ENCODE results near the gene C6orf132.

The C6orf132 gene

DNA sequence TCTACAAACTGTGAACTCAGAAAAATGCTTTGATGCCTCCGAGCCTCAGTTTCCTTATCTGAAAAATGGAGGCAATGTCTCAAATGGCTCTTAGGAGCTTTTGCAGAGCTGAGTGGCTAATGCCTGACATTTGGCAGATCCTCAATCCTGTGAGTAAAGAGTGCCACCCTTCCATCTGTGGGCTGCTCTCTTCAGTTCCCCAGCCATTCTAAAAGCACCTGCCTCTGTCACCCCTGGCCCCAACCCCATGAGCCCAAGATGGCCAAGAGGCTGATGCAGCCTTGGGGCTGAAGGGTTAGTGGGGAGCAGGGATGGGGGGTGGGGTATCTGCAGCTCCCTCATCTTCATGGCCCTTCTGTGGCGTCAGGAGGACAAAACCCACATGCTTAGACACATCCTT lies 16.2 kb upstream of the C6orf132 start:
- Histone ChIP-seq H3K36me3 (replicated peaks; ENCODE audit: insufficient read depth, low read length) (no peaks in the 10 kb centered on the region), H3K79me2 (ENCODE audit: low read length) (no peaks in the 10 kb centered on the region), H2AFZ (ENCODE audit: low read length) (no peak overlapping the region), H3K9me2 (replicated peaks; ENCODE audit: insufficient read depth, low read length) (no peaks in the 10 kb centered on the region), H3K27me3 (replicated peaks; ENCODE audit: insufficient read depth, low read length) (peaks cover 8% of the 10 kb centered on the region; the same call in 1 of the 2 replicates), H3K9me3 (replicated peaks; ENCODE audit: insufficient read depth, low read length) (no peaks in the 10 kb centered on the region), H4K20me1 (ENCODE audit: insufficient read depth, low read length) (no peaks in the 10 kb centered on the region), H3K4me1 (ENCODE audit: low read length) (no peaks in the 10 kb centered on the region), H3K27ac (ENCODE audit: low read length) (no peak overlapping the region), H3K9ac (ENCODE audit: low read length) (no peak overlapping the region), H3K4me2 (ENCODE audit: low read depth, low read length) (no peak overlapping the region), H3F3A (ENCODE audit: insufficient read depth, low read length) (no peaks in the 10 kb centered on the region), H3K4me3 (ENCODE audit: low read length) (no peak overlapping the region)
- no peak for DNase-seq
- TF ChIP-seq, protein P1, sequence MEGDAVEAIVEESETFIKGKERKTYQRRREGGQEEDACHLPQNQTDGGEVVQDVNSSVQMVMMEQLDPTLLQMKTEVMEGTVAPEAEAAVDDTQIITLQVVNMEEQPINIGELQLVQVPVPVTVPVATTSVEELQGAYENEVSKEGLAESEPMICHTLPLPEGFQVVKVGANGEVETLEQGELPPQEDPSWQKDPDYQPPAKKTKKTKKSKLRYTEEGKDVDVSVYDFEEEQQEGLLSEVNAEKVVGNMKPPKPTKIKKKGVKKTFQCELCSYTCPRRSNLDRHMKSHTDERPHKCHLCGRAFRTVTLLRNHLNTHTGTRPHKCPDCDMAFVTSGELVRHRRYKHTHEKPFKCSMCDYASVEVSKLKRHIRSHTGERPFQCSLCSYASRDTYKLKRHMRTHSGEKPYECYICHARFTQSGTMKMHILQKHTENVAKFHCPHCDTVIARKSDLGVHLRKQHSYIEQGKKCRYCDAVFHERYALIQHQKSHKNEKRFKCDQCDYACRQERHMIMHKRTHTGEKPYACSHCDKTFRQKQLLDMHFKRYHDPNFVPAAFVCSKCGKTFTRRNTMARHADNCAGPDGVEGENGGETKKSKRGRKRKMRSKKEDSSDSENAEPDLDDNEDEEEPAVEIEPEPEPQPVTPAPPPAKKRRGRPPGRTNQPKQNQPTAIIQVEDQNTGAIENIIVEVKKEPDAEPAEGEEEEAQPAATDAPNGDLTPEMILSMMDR (IDR thresholded peaks at IDR 0.05; ENCODE audit: low read length), result no peak
- TF ChIP-seq EZH2phosphoT487 (IDR thresholded peaks at IDR 0.05; ENCODE audit: low read length) (no peak), EZH2 (optimal IDR thresholded peaks at IDR 0.05; ENCODE audit: low read depth, low read length) (no peak)

DNA sequence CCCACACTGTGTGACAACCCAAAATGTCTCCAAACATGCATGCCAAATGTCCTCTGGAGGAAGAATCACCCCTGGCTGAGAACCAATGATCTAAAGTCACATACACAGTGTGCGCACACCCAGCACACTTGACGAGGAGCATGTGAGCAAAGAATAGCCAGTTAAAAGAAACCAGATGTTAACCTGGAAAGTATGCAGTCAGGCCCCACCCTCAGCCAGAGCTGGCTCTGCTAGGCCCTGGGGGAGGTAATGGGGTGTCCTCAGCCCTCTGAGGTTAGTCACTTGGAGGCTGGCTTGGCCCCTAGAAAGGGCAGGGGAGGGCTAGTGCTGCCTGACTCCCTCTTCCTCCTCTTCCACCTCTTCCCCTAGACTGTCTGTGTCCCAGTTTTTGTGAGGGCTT lies 15.6 kb upstream of the C6orf132 start:
- H3K4me1 ChIP-seq (ENCODE audit: low read length), result no peaks in the 10 kb centered on the region
- H3K4me2 ChIP-seq (ENCODE audit: low read depth, low read length), result no peak overlapping the region
- TF ChIP-seq EZH2phosphoT487 (IDR thresholded peaks at IDR 0.05; ENCODE audit: low read length) (no peak), EZH2 (optimal IDR thresholded peaks at IDR 0.05; ENCODE audit: low read depth, low read length) (no peak)
- TF ChIP-seq, protein P1 (IDR thresholded peaks at IDR 0.05; ENCODE audit: low read length), result no peak
- H3K9me2 ChIP-seq (replicated peaks; ENCODE audit: insufficient read depth, low read length), result no peaks in the 10 kb centered on the region
- no peaks in the 10 kb centered on the region for H3K36me3 ChIP-seq (replicated peaks; ENCODE audit: insufficient read depth, low read length)
- H2AFZ ChIP-seq (ENCODE audit: low read length), result no peak overlapping the region
- no peaks in the 10 kb centered on the region for H3K79me2 ChIP-seq (ENCODE audit: low read length)
- H4K20me1 ChIP-seq (ENCODE audit: insufficient read depth, low read length), result no peaks in the 10 kb centered on the region
- no peak overlapping the region for H3K27ac ChIP-seq (ENCODE audit: low read length)
- H3K4me3 ChIP-seq (ENCODE audit: low read length), result no peak overlapping the region
- no peak overlapping the region for H3K9ac ChIP-seq (ENCODE audit: low read length)
- peaks cover 4% of the 10 kb centered on the region; the same call in 1 of the 2 replicates for H3K27me3 ChIP-seq (replicated peaks; ENCODE audit: insufficient read depth, low read length)
- no peaks in the 10 kb centered on the region for H3F3A ChIP-seq (ENCODE audit: insufficient read depth, low read length)
- no peak for DNase-seq
- no peaks in the 10 kb centered on the region for H3K9me3 ChIP-seq (replicated peaks; ENCODE audit: insufficient read depth, low read length)

DNA sequence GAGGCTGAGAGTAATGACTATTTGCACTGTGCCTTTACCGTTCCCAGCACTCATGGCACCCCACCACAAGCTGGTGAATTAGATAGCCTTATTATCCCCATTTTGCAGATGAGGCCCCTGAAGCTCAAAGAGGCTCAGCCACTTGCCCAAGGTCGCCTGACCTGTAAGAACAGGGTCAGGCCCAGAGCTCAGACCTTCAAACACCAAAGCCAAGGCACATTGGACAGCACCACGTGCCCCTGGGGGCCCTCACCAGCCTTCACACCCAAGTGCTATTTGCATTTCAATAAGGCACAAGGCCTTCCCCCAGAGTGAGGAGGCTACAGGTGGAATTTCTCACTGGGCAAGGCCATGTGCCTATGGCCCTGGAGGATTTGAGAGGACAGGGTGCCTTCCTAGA lies 14.2 kb upstream of the C6orf132 start:
- no peak for DNase-seq
- Histone ChIP-seq H4K20me1 (ENCODE audit: insufficient read depth, low read length) (no peaks in the 10 kb centered on the region), H3K9me3 (replicated peaks; ENCODE audit: insufficient read depth, low read length) (no peaks in the 10 kb centered on the region), H3F3A (ENCODE audit: insufficient read depth, low read length) (no peaks in the 10 kb centered on the region), H3K27ac (ENCODE audit: low read length) (no peak overlapping the region), H3K4me3 (ENCODE audit: low read length) (no peak overlapping the region), H3K4me1 (ENCODE audit: low read length) (no peaks in the 10 kb centered on the region), H3K36me3 (replicated peaks; ENCODE audit: insufficient read depth, low read length) (no peaks in the 10 kb centered on the region), H3K9ac (ENCODE audit: low read length) (no peak overlapping the region), H3K27me3 (replicated peaks; ENCODE audit: insufficient read depth, low read length) (no peaks in the 10 kb centered on the region), H2AFZ (ENCODE audit: low read length) (no peak overlapping the region), H3K9me2 (replicated peaks; ENCODE audit: insufficient read depth, low read length) (no peaks in the 10 kb centered on the region), H3K4me2 (ENCODE audit: low read depth, low read length) (no peak overlapping the region), H3K79me2 (ENCODE audit: low read length) (no peaks in the 10 kb centered on the region)
- TF ChIP-seq, protein P1 (IDR thresholded peaks at IDR 0.05; ENCODE audit: low read length), result no peak
- TF ChIP-seq EZH2phosphoT487 (IDR thresholded peaks at IDR 0.05; ENCODE audit: low read length) (no peak), EZH2 (optimal IDR thresholded peaks at IDR 0.05; ENCODE audit: low read depth, low read length) (no peak)

Data from MM.1S (cell line).